Psoas muscle (tissue), 8 donors: ENCODE measurements around the gene KLHL30. TPM values are rescaled to one million over a fixed set of nuclear protein-coding genes. Genes with fewer than 3 reads are reported as not detected.

Experiments
- ATAC-seq, 4 donors: fragments of 200-7000 bp; cut with Tn5 transposase; one replicate each; pipeline ENCODE4 v1.9.1; 2020; ENCODE audit warnings: moderate library complexity in 3 of 4, mild to moderate bottlenecking in 2 of 4
- DNase-seq, 2 donors: peaks; one replicate each; pipeline ENCODE4 v3.0.0-alpha.2; 2020
- H3K27ac ChIP-seq: fragments of 200-600 bp; one replicate; pipeline ENCODE4 v1.8.0; 2022
- H3K27me3 ChIP-seq, 3 donors: fragments of 200-600 bp in 1 of 3; one replicate each; pipeline versions ENCODE4 v1.6.1 to v1.8.0; 2013 to 2022; ENCODE audit warnings: low read length in 2 of 3, mild to moderate bottlenecking in 2 of 3, moderate library complexity in 1 of 3; ENCODE audit not compliant: insufficient read depth in 3 of 3
- H3K36me3 ChIP-seq, 2 donors: fragments of 200-600 bp in 1 of 2; one replicate each; pipeline versions ENCODE4 v1.6.1 to v1.8.0; 2013 to 2022; ENCODE audit warnings: low read depth in 1 of 2, mild to moderate bottlenecking in 1 of 2, moderate library complexity in 1 of 2; ENCODE audit not compliant: insufficient read depth in 1 of 2
- H3K4me1 ChIP-seq: fragments of 200-600 bp; one replicate; pipeline ENCODE4 v1.8.0; 2022
- H3K4me3 ChIP-seq: fragments of 200-600 bp; one replicate; pipeline ENCODE4 v1.8.0; 2022; ENCODE audit warnings: mild to moderate bottlenecking
- H3K9me3 ChIP-seq: fragments of 200-600 bp; one replicate; pipeline ENCODE4 v1.8.0; 2022
- CTCF ChIP-seq: fragments of 200-600 bp; IDR thresholded peaks from one replicate; pipeline ENCODE4 v1.8.0; 2022; ENCODE audit warnings: antibody characterized with exemption
- WGBS, 3 donors: extraction: QIAGEN DNeasy Blood & Tissue Kit; methylation state at CpG; one replicate each; pipeline versions ENCODE4 v1.1.6 to v1.1.7; 2013; 5-methylcytosine and 5-hydroxymethylcytosine counted together
- intact Hi-C, 2 donors: fragments of 100-400 bp; cut with DNase I; formaldehyde crosslinking; loops; one replicate each; pipeline versions ENCODE4 v1.11.0 to v1.14.2; 2022
- polyA plus RNA-seq, 3 donors: library from polyadenylated mRNA; stranded (reverse); fragments of 200-250 nt; gene quantifications; one replicate each; pipeline ENCODE4 v1.2.3, GENCODE V29; 2013
- total RNA-seq, 4 donors: library from RNA; stranded (reverse); fragmentation: NEBNext Ultra II Directional in 2 of 4; extraction: Animal tissue kit (Norgen Biotek cat#: 25700) in 2 of 4; gene quantifications; one replicate each; pipeline versions ENCODE4 v1.2.1 to v1.2.4, GENCODE V29; 2021 to 2023
- donor health status: healthy with polysubstance abuse.
- donor health status: DM: no; HTN: no; CAD: no; lungs with moderate emphysema.
- donor health status: Bipolar disorder and iron deficiency.
- donor health status: healthy.
- donor health status: DM: yes; HTN: yes; CAD: no.
- donor health status: DM: no; HTN: no; CAD: no.
- donor health status: DM: no; HTN: no; CAD: no.
- donor health status: DM: yes; HTN: yes; CAD: no.

Gene KLHL30
- total and polyA plus RNA-seq, 7 donors = 67.7 to 175 (median 121) TPM

- intact Hi-C loops = loop anchor here (2.0 to 10.0 kb wide), 3 partner anchors 71 to 269 kb away; partner anchors contain the start of gene UBE2F (in 1 of the 2)
- TF ChIP-seq CTCF = no peak
- 72 to 77% (median 77%) methylated on average over 12 to 14 of the region's 14 CpGs for WGBS, 3 donors
- Histone ChIP-seq H3K4me3 (no peak overlapping the region), H3K4me1 (peaks cover 28% of the 10 kb centered on the region), H3K27me3 (no peaks in the 10 kb centered on the region), H3K9me3 (no peaks in the 10 kb centered on the region), H3K36me3 (no peaks in the 10 kb centered on the region), H3K27ac (no peak overlapping the region)
- ATAC-seq (no peak), DNase-seq (peak; percentile 18 to 62)
Observed at GRCh38 chr2:238133499-238134392, 4.7 kb upstream of the KLHL30 start.

- Histone ChIP-seq H3K9me3 (no peaks in the 10 kb centered on the region), H3K4me3 (no peak overlapping the region), H3K36me3 (no peaks in the 10 kb centered on the region), H3K27ac (no peak overlapping the region), H3K4me1 (peaks cover 28% of the 10 kb centered on the region), H3K27me3 (no peaks in the 10 kb centered on the region)
- TF ChIP-seq CTCF = no peak
- ATAC-seq (no peak), DNase-seq (peak; percentile 15 to 49)
- WGBS, 3 donors = 87 to 88% (median 87%) methylated on average over 11 of the region's 11 CpGs
- intact Hi-C loops = loop anchor here in 1 of 2 donors (10.0 kb wide), 2 partner anchors 170 to 270 kb away; partner anchors contain the start of gene UBE2F
Observed at GRCh38 chr2:238134393-238134785, 4.1 kb upstream of the KLHL30 start.

- peak overlapping the region; percentile 99 for H3K27ac ChIP-seq
- TF ChIP-seq CTCF = no peak
- peaks cover 38% of the 10 kb centered on the region for H3K4me1 ChIP-seq
- no peak overlapping the region for H3K4me3 ChIP-seq
- DNase-seq (peak in 1 of 2 donors; percentile 50), ATAC-seq (no peak)
- intact Hi-C loops = loop anchor here (5.0 to 10.0 kb wide), 3 partner anchors 168 to 271 kb away; partner anchors contain the start of gene UBE2F (in 2 of the 2)
- WGBS, 3 donors = 79 to 84% (median 80%) methylated on average over 15 of the region's 15 CpGs
- H3K36me3 ChIP-seq = peaks cover 0 to 11% of the 10 kb centered on the region in 2 donors
- H3K9me3 ChIP-seq = no peaks in the 10 kb centered on the region
- H3K27me3 ChIP-seq = no peaks in the 10 kb centered on the region
Observed at GRCh38 chr2:238135601-238136150, 2.8 kb upstream of the KLHL30 start.

- ATAC-seq (peak; percentile 31 to 59 (median 50)), DNase-seq (peak; percentile 71 to 90)
- Histone ChIP-seq H3K4me1 (peaks cover 49% of the 10 kb centered on the region), H3K27ac (peak overlapping the region; percentile 99), H3K9me3 (no peaks in the 10 kb centered on the region), H3K4me3 (peak overlapping the region; percentile 41), H3K27me3 (no peaks in the 10 kb centered on the region), H3K36me3 (peaks cover 0 to 22% of the 10 kb centered on the region in 2 donors)
- intact Hi-C loops = loop anchor here (5.0 to 10.0 kb wide), 3 partner anchors 170 to 272 kb away; partner anchors contain the start of gene UBE2F (in 2 of the 2)
- TF ChIP-seq CTCF = no peak
- WGBS, 3 donors = 17 to 30% (median 22%) methylated on average over 14 of the region's 14 CpGs
Observed at GRCh38 chr2:238136820-238137537, 1.5 kb upstream of the KLHL30 start.
